SU-DHL-6 (cell line): Measurements from ENCODE around the gene ATP13A1.

ENCODE experiments used
- EZH2phosphoT487 ChIP-seq: fragments of 200-600 bp; sonication (generic), shearing (Covaris generic); conservative IDR thresholded peaks from 2 replicates; pipeline ENCODE4 v1.6.1; 2018; ENCODE audit warnings: mild to moderate bottlenecking, antibody characterized with exemption, low read length, moderate library complexity, mixed read lengths
- TF ChIP-seq, protein P1 (sequence below): fragments of 200-600 bp; sonication (generic); IDR thresholded peaks from one replicate; pipeline ENCODE4 v1.5.1; 2017; ENCODE audit warnings: antibody characterized with exemption, mild to moderate bottlenecking, low read length, moderate library complexity; ENCODE audit not compliant: insufficient read depth, poor library complexity, severe bottlenecking

DNA sequence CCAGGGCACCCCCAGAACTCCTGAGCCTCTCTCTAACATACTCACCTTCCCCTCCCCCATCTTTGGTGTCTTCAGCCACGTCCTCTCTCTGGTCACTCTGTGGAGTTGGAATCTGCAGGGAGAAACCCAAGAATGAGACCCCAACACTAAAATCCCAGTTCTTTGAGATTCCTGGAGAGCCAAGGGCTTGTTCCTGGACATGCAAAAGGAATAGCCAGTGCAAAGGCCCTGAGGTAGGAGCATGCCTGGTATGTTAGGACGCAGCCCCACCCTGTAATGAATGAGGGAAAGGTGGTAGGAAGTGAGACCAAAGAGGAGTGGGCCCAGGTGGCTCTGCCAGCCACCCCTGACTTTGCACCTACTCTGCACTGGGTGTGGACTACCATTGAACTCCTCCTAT is 33.0 kb downstream of the ATP13A1 start:
- TF ChIP-seq, protein P1, sequence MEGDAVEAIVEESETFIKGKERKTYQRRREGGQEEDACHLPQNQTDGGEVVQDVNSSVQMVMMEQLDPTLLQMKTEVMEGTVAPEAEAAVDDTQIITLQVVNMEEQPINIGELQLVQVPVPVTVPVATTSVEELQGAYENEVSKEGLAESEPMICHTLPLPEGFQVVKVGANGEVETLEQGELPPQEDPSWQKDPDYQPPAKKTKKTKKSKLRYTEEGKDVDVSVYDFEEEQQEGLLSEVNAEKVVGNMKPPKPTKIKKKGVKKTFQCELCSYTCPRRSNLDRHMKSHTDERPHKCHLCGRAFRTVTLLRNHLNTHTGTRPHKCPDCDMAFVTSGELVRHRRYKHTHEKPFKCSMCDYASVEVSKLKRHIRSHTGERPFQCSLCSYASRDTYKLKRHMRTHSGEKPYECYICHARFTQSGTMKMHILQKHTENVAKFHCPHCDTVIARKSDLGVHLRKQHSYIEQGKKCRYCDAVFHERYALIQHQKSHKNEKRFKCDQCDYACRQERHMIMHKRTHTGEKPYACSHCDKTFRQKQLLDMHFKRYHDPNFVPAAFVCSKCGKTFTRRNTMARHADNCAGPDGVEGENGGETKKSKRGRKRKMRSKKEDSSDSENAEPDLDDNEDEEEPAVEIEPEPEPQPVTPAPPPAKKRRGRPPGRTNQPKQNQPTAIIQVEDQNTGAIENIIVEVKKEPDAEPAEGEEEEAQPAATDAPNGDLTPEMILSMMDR = no peak
- no peak for TF ChIP-seq EZH2phosphoT487
